WTC11 (cell line): ENCODE data around the gene TTLL3. TPM values are rescaled to one million over a fixed set of nuclear protein-coding genes. Genes with fewer than 3 reads are reported as not detected.

Source experiments
- ATAC-seq: fragments of 200-7000 bp; cut with Tn5 transposase; 2 replicates; pipeline ENCODE4 v1.10.0; 2021; ENCODE audit warnings: mild to moderate bottlenecking, moderate library complexity
- CTCF ChIA-PET: fragments of 300-600 bp; sonication (Branson Sonifier 250); formaldehyde crosslinking; loops from one replicate; lab custom pipeline; 2021; ENCODE audit warnings: antibody characterized with exemption; lab: Charles Lee
- POLR2A ChIA-PET: fragments of 350-600 bp; sonication (Branson Sonifier 250); formaldehyde crosslinking; loops from one replicate; lab custom pipeline; 2021; ENCODE audit warnings: antibody characterized with exemption; lab: Charles Lee
- DNase-seq: peaks from one replicate; pipeline ENCODE4 v3.0.0; 2021; ENCODE audit warnings: low spot score
- H3K27ac Mint-ChIP-seq: 2 replicates; pipeline ENCODE4 v1.8.0; 2021; ENCODE audit warnings: mixed read lengths
- H3K27me3 Mint-ChIP-seq: 2 replicates; pipeline ENCODE4 v1.8.0; 2021; ENCODE audit warnings: low read depth, mild to moderate bottlenecking, moderate library complexity, mixed read lengths
- H3K36me3 Mint-ChIP-seq: 2 replicates; pipeline ENCODE4 v1.8.0; 2021; ENCODE audit warnings: mixed read lengths
- H3K4me1 Mint-ChIP-seq: 2 replicates; pipeline ENCODE4 v1.8.0; 2022; ENCODE audit warnings: mixed read lengths
- H3K4me3 Mint-ChIP-seq: 2 replicates; pipeline ENCODE4 v1.8.0; 2021; ENCODE audit warnings: mild to moderate bottlenecking, moderate library complexity, mixed read lengths
- H3K9me3 Mint-ChIP-seq: 2 replicates; pipeline ENCODE4 v1.8.0; 2021; ENCODE audit warnings: mixed read lengths
- ESRRA ChIP-seq: sonication (generic); formaldehyde crosslinking; IDR thresholded peaks from 2 replicates; pipeline ENCODE4 v1.8.1; 2022; ENCODE audit warnings: mild to moderate bottlenecking, missing genetic modification reagents, borderline replicate concordance
- FOXP4 ChIP-seq: sonication (generic); formaldehyde crosslinking; IDR thresholded peaks from 2 replicates; pipeline ENCODE4 v1.8.0; 2022; ENCODE audit warnings: mild to moderate bottlenecking, missing genetic modification reagents
- IRF1 ChIP-seq: sonication (generic); formaldehyde crosslinking; IDR thresholded peaks from 2 replicates; pipeline ENCODE4 v1.8.0; 2023; ENCODE audit warnings: missing genetic modification reagents
- IRF2 ChIP-seq: sonication (generic); formaldehyde crosslinking; IDR thresholded peaks from 2 replicates; pipeline ENCODE4 v1.8.0; 2022; ENCODE audit warnings: low read depth, missing genetic modification reagents, borderline replicate concordance
- NFE2L1 ChIP-seq: sonication (generic); formaldehyde crosslinking; IDR thresholded peaks from 2 replicates; pipeline ENCODE4 v1.8.1; 2023; ENCODE audit warnings: missing genetic modification reagents
- OVOL2 ChIP-seq: fragments of 250-450 bp; sonication (Bioruptor Pico); IDR thresholded peaks from 2 replicates; pipeline ENCODE4 v1.9.0; 2021; ENCODE audit warnings: mild to moderate bottlenecking, borderline replicate concordance
- SMAD4 ChIP-seq: sonication (generic); formaldehyde crosslinking; IDR thresholded peaks from 2 replicates; pipeline ENCODE4 v1.8.0; 2022; ENCODE audit warnings: mild to moderate bottlenecking, missing genetic modification reagents
- SP1 ChIP-seq: sonication (generic); formaldehyde crosslinking; conservative IDR thresholded peaks from 2 replicates; pipeline ENCODE4 v1.8.1; 2022; ENCODE audit warnings: missing genetic modification reagents
- TEAD1 ChIP-seq: sonication (generic); formaldehyde crosslinking; IDR thresholded peaks from 2 replicates; pipeline ENCODE4 v1.8.0; 2022; ENCODE audit warnings: mild to moderate bottlenecking, missing genetic modification reagents
- TEAD4 ChIP-seq: sonication (generic); formaldehyde crosslinking; IDR thresholded peaks from 2 replicates; pipeline ENCODE4 v1.8.0; 2022; ENCODE audit warnings: mild to moderate bottlenecking, missing genetic modification reagents
- ZNF219 ChIP-seq: sonication (generic); formaldehyde crosslinking; IDR thresholded peaks from 2 replicates; pipeline ENCODE4 v1.8.0; 2023; ENCODE audit warnings: missing genetic modification reagents, mild to moderate bottlenecking, borderline replicate concordance
- ZNF232 ChIP-seq: sonication (generic); formaldehyde crosslinking; IDR thresholded peaks from 2 replicates; pipeline ENCODE4 v1.8.0; 2022; ENCODE audit warnings: mild to moderate bottlenecking, missing genetic modification reagents
- ZNF263 ChIP-seq: sonication (generic); formaldehyde crosslinking; IDR thresholded peaks from 2 replicates; pipeline ENCODE4 v1.8.1; 2022; ENCODE audit warnings: low read depth, mild to moderate bottlenecking, moderate library complexity, missing genetic modification reagents
- ZNF423 ChIP-seq: fragments of 250-450 bp; sonication (Bioruptor Pico); IDR thresholded peaks from 2 replicates; pipeline ENCODE4 v2.1.2; 2022; ENCODE audit warnings: mild to moderate bottlenecking, moderate library complexity
- ZNF532 ChIP-seq: fragments of 250-450 bp; sonication (Bioruptor Pico); IDR thresholded peaks from 2 replicates; pipeline ENCODE4 v1.9.0; 2021; ENCODE audit warnings: mild to moderate bottlenecking, borderline replicate concordance
- total RNA-seq: library from RNA; stranded (reverse); gene quantifications from 3 replicates; pipeline ENCODE4 v1.2.3, GENCODE V29; 2021
- TF ChIP-seq, protein P1 (sequence below): sonication (generic); formaldehyde crosslinking; conservative IDR thresholded peaks from 2 replicates; pipeline ENCODE4 v1.8.1; 2022; ENCODE audit warnings: mild to moderate bottlenecking, missing genetic modification reagents
- TF ChIP-seq, protein P2 (sequence below): sonication (generic); formaldehyde crosslinking; IDR thresholded peaks from 2 replicates; pipeline ENCODE4 v1.8.1; 2023; ENCODE audit warnings: mild to moderate bottlenecking, missing genetic modification reagents
- TF ChIP-seq, protein P3 (sequence below): sonication (generic); formaldehyde crosslinking; IDR thresholded peaks from 2 replicates; pipeline ENCODE4 v1.8.0; 2022; ENCODE audit warnings: missing genetic modification reagents
- TF ChIP-seq, protein P4 (sequence below): sonication (generic); formaldehyde crosslinking; IDR thresholded peaks from 2 replicates; pipeline ENCODE4 v1.8.1; 2022; ENCODE audit warnings: low read depth, mild to moderate bottlenecking, moderate library complexity, missing genetic modification reagents, borderline replicate concordance

TTLL3 gene
- total RNA-seq, 1 experiment from 2014 or later = 14.7 TPM

- H3K27me3 Mint-ChIP-seq = no peaks in the 10 kb centered on the region; the same call in 1 of the 2 replicates
- ChIA-PET CTCF (interaction anchor here (1.0 to 1.1 kb wide), 2 partner anchors 115 to 128 kb away, joined by 3 to 4 read pairs; partner anchors contain the start of gene CRELD1), POLR2A (no interaction called here)
- no peak for TF ChIP-seq TEAD4
- TF ChIP-seq, protein P1, sequence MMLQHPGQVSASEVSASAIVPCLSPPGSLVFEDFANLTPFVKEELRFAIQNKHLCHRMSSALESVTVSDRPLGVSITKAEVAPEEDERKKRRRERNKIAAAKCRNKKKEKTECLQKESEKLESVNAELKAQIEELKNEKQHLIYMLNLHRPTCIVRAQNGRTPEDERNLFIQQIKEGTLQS = no peak
- TF ChIP-seq IRF1 (CRISPR knock-in tag) = no peak
- TF ChIP-seq TEAD1 = no peak
- TF ChIP-seq ZNF532 = no peak
- no peak for TF ChIP-seq ZNF219 (CRISPR knock-in tag)
- TF ChIP-seq SP1 (CRISPR knock-in tag) = no peak
- TF ChIP-seq, protein P2, sequence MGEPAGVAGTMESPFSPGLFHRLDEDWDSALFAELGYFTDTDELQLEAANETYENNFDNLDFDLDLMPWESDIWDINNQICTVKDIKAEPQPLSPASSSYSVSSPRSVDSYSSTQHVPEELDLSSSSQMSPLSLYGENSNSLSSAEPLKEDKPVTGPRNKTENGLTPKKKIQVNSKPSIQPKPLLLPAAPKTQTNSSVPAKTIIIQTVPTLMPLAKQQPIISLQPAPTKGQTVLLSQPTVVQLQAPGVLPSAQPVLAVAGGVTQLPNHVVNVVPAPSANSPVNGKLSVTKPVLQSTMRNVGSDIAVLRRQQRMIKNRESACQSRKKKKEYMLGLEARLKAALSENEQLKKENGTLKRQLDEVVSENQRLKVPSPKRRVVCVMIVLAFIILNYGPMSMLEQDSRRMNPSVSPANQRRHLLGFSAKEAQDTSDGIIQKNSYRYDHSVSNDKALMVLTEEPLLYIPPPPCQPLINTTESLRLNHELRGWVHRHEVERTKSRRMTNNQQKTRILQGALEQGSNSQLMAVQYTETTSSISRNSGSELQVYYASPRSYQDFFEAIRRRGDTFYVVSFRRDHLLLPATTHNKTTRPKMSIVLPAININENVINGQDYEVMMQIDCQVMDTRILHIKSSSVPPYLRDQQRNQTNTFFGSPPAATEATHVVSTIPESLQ (CRISPR knock-in tag) = no peak
- TF ChIP-seq FOXP4 (CRISPR knock-in tag) = no peak
- TF ChIP-seq NFE2L1 (CRISPR knock-in tag) = no peak
- TF ChIP-seq ESRRA (CRISPR knock-in tag) = no peak
- no peak for TF ChIP-seq ZNF232 (CRISPR knock-in tag)
- TF ChIP-seq, protein P3, sequence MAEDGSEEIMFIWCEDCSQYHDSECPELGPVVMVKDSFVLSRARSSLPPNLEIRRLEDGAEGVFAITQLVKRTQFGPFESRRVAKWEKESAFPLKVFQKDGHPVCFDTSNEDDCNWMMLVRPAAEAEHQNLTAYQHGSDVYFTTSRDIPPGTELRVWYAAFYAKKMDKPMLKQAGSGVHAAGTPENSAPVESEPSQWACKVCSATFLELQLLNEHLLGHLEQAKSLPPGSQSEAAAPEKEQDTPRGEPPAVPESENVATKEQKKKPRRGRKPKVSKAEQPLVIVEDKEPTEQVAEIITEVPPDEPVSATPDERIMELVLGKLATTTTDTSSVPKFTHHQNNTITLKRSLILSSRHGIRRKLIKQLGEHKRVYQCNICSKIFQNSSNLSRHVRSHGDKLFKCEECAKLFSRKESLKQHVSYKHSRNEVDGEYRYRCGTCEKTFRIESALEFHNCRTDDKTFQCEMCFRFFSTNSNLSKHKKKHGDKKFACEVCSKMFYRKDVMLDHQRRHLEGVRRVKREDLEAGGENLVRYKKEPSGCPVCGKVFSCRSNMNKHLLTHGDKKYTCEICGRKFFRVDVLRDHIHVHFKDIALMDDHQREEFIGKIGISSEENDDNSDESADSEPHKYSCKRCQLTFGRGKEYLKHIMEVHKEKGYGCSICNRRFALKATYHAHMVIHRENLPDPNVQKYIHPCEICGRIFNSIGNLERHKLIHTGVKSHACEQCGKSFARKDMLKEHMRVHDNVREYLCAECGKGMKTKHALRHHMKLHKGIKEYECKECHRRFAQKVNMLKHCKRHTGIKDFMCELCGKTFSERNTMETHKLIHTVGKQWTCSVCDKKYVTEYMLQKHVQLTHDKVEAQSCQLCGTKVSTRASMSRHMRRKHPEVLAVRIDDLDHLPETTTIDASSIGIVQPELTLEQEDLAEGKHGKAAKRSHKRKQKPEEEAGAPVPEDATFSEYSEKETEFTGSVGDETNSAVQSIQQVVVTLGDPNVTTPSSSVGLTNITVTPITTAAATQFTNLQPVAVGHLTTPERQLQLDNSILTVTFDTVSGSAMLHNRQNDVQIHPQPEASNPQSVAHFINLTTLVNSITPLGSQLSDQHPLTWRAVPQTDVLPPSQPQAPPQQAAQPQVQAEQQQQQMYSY (CRISPR knock-in tag) = no peak
- TF ChIP-seq OVOL2 (CRISPR knock-in tag) = no peak
- TF ChIP-seq ZNF423 (CRISPR knock-in tag) = no peak
- no peak for TF ChIP-seq IRF2
- TF ChIP-seq, protein P4, sequence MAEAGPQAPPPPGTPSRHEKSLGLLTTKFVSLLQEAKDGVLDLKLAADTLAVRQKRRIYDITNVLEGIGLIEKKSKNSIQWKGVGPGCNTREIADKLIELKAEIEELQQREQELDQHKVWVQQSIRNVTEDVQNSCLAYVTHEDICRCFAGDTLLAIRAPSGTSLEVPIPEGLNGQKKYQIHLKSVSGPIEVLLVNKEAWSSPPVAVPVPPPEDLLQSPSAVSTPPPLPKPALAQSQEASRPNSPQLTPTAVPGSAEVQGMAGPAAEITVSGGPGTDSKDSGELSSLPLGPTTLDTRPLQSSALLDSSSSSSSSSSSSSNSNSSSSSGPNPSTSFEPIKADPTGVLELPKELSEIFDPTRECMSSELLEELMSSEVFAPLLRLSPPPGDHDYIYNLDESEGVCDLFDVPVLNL (CRISPR knock-in tag) = no peak
- TF ChIP-seq ZNF263 (CRISPR knock-in tag) = no peak
- no peak for TF ChIP-seq SMAD4 (CRISPR knock-in tag)
- H3K4me3 Mint-ChIP-seq = no peak overlapping the region
- H3K4me1 Mint-ChIP-seq = no peaks in the 10 kb centered on the region
- ATAC-seq = no peak
- H3K9me3 Mint-ChIP-seq = no peaks in the 10 kb centered on the region
- no peak overlapping the region for H3K27ac Mint-ChIP-seq
- no peaks in the 10 kb centered on the region for H3K36me3 Mint-ChIP-seq
- DNase-seq = no peak
Measured at GRCh38 chr3:9818666-9819335, 8.7 kb downstream of the TTLL3 start.
